ENCODE data around the gene DNAH5.

The DNAH5 gene

GRCh38 chr5:13692172-13692571 lies 252.3 kb downstream of the DNAH5 start:
- no peak overlapping the region for H3K4me3 ChIP-seq (ENCODE audit: insufficient read depth, low read depth, low read length)
- H3K27me3 ChIP-seq (ENCODE audit: control insufficient read depth, insufficient read depth, low read length, poor library complexity, severe bottlenecking), result no peaks in the 10 kb centered on the region
- H3K4me1 ChIP-seq (ENCODE audit: control insufficient read depth, insufficient read depth, low read length), result no peaks in the 10 kb centered on the region
- H3K9me3 ChIP-seq (ENCODE audit: control insufficient read depth, low read length), result no peaks in the 10 kb centered on the region
- H3K27ac ChIP-seq (ENCODE audit: insufficient read depth, low read depth, low read length, poor library complexity, severe bottlenecking), result no peak overlapping the region
- no peaks in the 10 kb centered on the region for H3K36me3 ChIP-seq (ENCODE audit: control insufficient read depth, insufficient read depth, low read length)

GRCh38 chr5:13676531-13676930 lies 268.0 kb downstream of the DNAH5 start:
- H3K4me1 ChIP-seq (ENCODE audit: control insufficient read depth, insufficient read depth, low read length), result no peaks in the 10 kb centered on the region
- H3K27me3 ChIP-seq (ENCODE audit: control insufficient read depth, insufficient read depth, low read length, poor library complexity, severe bottlenecking), result no peaks in the 10 kb centered on the region
- no peak overlapping the region for H3K4me3 ChIP-seq (ENCODE audit: insufficient read depth, low read depth, low read length)
- no peak overlapping the region for H3K27ac ChIP-seq (ENCODE audit: insufficient read depth, low read depth, low read length, poor library complexity, severe bottlenecking)
- WGBS, 2 experiments, result 90 to 95% methylated on average over 3 to 4 of the region's 4 CpGs
- H3K9me3 ChIP-seq (ENCODE audit: control insufficient read depth, low read length), result no peaks in the 10 kb centered on the region
- no peaks in the 10 kb centered on the region for H3K36me3 ChIP-seq (ENCODE audit: control insufficient read depth, insufficient read depth, low read length)

- no peaks in the 10 kb centered on the region for H3K36me3 ChIP-seq (ENCODE audit: control insufficient read depth, insufficient read depth, low read length)
- no peak overlapping the region for H3K4me3 ChIP-seq (ENCODE audit: insufficient read depth, low read depth, low read length)
- H3K4me1 ChIP-seq (ENCODE audit: control insufficient read depth, insufficient read depth, low read length), result no peaks in the 10 kb centered on the region
- no peaks in the 10 kb centered on the region for H3K9me3 ChIP-seq (ENCODE audit: control insufficient read depth, low read length)
- no peak overlapping the region for H3K27ac ChIP-seq (ENCODE audit: insufficient read depth, low read depth, low read length, poor library complexity, severe bottlenecking)
- no peaks in the 10 kb centered on the region for H3K27me3 ChIP-seq (ENCODE audit: control insufficient read depth, insufficient read depth, low read length, poor library complexity, severe bottlenecking)
Observed at GRCh38 chr5:13674391-13674790, 270.1 kb downstream of the DNAH5 start.

- WGBS, 2 experiments, result 46 to 64% methylated on average over 2 of the region's 3 CpGs
- no peaks in the 10 kb centered on the region for H3K36me3 ChIP-seq (ENCODE audit: control insufficient read depth, insufficient read depth, low read length)
- no peaks in the 10 kb centered on the region for H3K4me1 ChIP-seq (ENCODE audit: control insufficient read depth, insufficient read depth, low read length)
- H3K27ac ChIP-seq (ENCODE audit: insufficient read depth, low read depth, low read length, poor library complexity, severe bottlenecking), result no peak overlapping the region
- H3K9me3 ChIP-seq (ENCODE audit: control insufficient read depth, low read length), result no peaks in the 10 kb centered on the region
- no peak overlapping the region for H3K4me3 ChIP-seq (ENCODE audit: insufficient read depth, low read depth, low read length)
- H3K27me3 ChIP-seq (ENCODE audit: control insufficient read depth, insufficient read depth, low read length, poor library complexity, severe bottlenecking), result no peaks in the 10 kb centered on the region
Observed at GRCh38 chr5:13673511-13673910, 271.0 kb downstream of the DNAH5 start.

- 56 to 59% methylated on average over 3 of the region's 3 CpGs for WGBS, 2 experiments
- H3K27me3 ChIP-seq (ENCODE audit: control insufficient read depth, insufficient read depth, low read length, poor library complexity, severe bottlenecking), result no peaks in the 10 kb centered on the region
- H3K27ac ChIP-seq (ENCODE audit: insufficient read depth, low read depth, low read length, poor library complexity, severe bottlenecking), result no peak overlapping the region
- no peaks in the 10 kb centered on the region for H3K9me3 ChIP-seq (ENCODE audit: control insufficient read depth, low read length)
- no peak overlapping the region for H3K4me3 ChIP-seq (ENCODE audit: insufficient read depth, low read depth, low read length)
- no peaks in the 10 kb centered on the region for H3K4me1 ChIP-seq (ENCODE audit: control insufficient read depth, insufficient read depth, low read length)
- H3K36me3 ChIP-seq (ENCODE audit: control insufficient read depth, insufficient read depth, low read length), result no peaks in the 10 kb centered on the region
Observed at GRCh38 chr5:13664377-13664776, 280.1 kb downstream of the DNAH5 start.

- no peaks in the 10 kb centered on the region for H3K4me1 ChIP-seq (ENCODE audit: control insufficient read depth, insufficient read depth, low read length)
Observed at GRCh38 chr5:13662626-13663025, 281.9 kb downstream of the DNAH5 start.

GRCh38 chr5:13661272-13661671 lies 283.2 kb downstream of the DNAH5 start:
- no peak overlapping the region for H3K4me3 ChIP-seq (ENCODE audit: insufficient read depth, low read depth, low read length)
- no peaks in the 10 kb centered on the region for H3K36me3 ChIP-seq (ENCODE audit: control insufficient read depth, insufficient read depth, low read length)
- H3K9me3 ChIP-seq (ENCODE audit: control insufficient read depth, low read length), result no peaks in the 10 kb centered on the region
- H3K27ac ChIP-seq (ENCODE audit: insufficient read depth, low read depth, low read length, poor library complexity, severe bottlenecking), result no peak overlapping the region
- no peaks in the 10 kb centered on the region for H3K4me1 ChIP-seq (ENCODE audit: control insufficient read depth, insufficient read depth, low read length)
- 82 to 83% methylated on average over 1 of the region's 1 CpG for WGBS, 2 experiments
- H3K27me3 ChIP-seq (ENCODE audit: control insufficient read depth, insufficient read depth, low read length, poor library complexity, severe bottlenecking), result no peaks in the 10 kb centered on the region

More at GRCh38 chr5:13662626-13663025, 281.9 kb downstream of the DNAH5 start:
- H3K27me3 ChIP-seq (ENCODE audit: control insufficient read depth, insufficient read depth, low read length, poor library complexity, severe bottlenecking), result no peaks in the 10 kb centered on the region
- no peak overlapping the region for H3K27ac ChIP-seq (ENCODE audit: insufficient read depth, low read depth, low read length, poor library complexity, severe bottlenecking)
- H3K9me3 ChIP-seq (ENCODE audit: control insufficient read depth, low read length), result no peaks in the 10 kb centered on the region
- no peak overlapping the region for H3K4me3 ChIP-seq (ENCODE audit: insufficient read depth, low read depth, low read length)
- H3K36me3 ChIP-seq (ENCODE audit: control insufficient read depth, insufficient read depth, low read length), result no peaks in the 10 kb centered on the region

GRCh38 chr5:13660072-13660471 lies 284.4 kb downstream of the DNAH5 start:
- H3K27me3 ChIP-seq (ENCODE audit: control insufficient read depth, insufficient read depth, low read length, poor library complexity, severe bottlenecking), result no peaks in the 10 kb centered on the region
- 75 to 81% methylated on average over 2 of the region's 3 CpGs for WGBS, 2 experiments
- H3K4me3 ChIP-seq (ENCODE audit: insufficient read depth, low read depth, low read length), result no peak overlapping the region
- H3K9me3 ChIP-seq (ENCODE audit: control insufficient read depth, low read length), result no peaks in the 10 kb centered on the region
- H3K36me3 ChIP-seq (ENCODE audit: control insufficient read depth, insufficient read depth, low read length), result no peaks in the 10 kb centered on the region
- H3K4me1 ChIP-seq (ENCODE audit: control insufficient read depth, insufficient read depth, low read length), result no peaks in the 10 kb centered on the region
- H3K27ac ChIP-seq (ENCODE audit: insufficient read depth, low read depth, low read length, poor library complexity, severe bottlenecking), result no peak overlapping the region

- Histone ChIP-seq H3K9me3 (ENCODE audit: control insufficient read depth, low read length) (no peaks in the 10 kb centered on the region), H3K4me3 (ENCODE audit: insufficient read depth, low read depth, low read length) (no peak overlapping the region), H3K27ac (ENCODE audit: insufficient read depth, low read depth, low read length, poor library complexity, severe bottlenecking) (no peak overlapping the region), H3K36me3 (ENCODE audit: control insufficient read depth, insufficient read depth, low read length) (no peaks in the 10 kb centered on the region), H3K27me3 (ENCODE audit: control insufficient read depth, insufficient read depth, low read length, poor library complexity, severe bottlenecking) (no peaks in the 10 kb centered on the region), H3K4me1 (ENCODE audit: control insufficient read depth, insufficient read depth, low read length) (no peaks in the 10 kb centered on the region)
- 83 to 87% methylated on average over 3 of the region's 3 CpGs for WGBS, 2 experiments
Observed at GRCh38 chr5:13659391-13659790, 285.1 kb downstream of the DNAH5 start.

GRCh38 chr5:13658761-13659160 lies 285.7 kb downstream of the DNAH5 start:
- Histone ChIP-seq H3K9me3 (ENCODE audit: control insufficient read depth, low read length) (no peaks in the 10 kb centered on the region), H3K36me3 (ENCODE audit: control insufficient read depth, insufficient read depth, low read length) (no peaks in the 10 kb centered on the region), H3K27ac (ENCODE audit: insufficient read depth, low read depth, low read length, poor library complexity, severe bottlenecking) (no peak overlapping the region), H3K4me1 (ENCODE audit: control insufficient read depth, insufficient read depth, low read length) (no peaks in the 10 kb centered on the region), H3K27me3 (ENCODE audit: control insufficient read depth, insufficient read depth, low read length, poor library complexity, severe bottlenecking) (no peaks in the 10 kb centered on the region), H3K4me3 (ENCODE audit: insufficient read depth, low read depth, low read length) (no peak overlapping the region)
- 97% methylated on average over 4 of the region's 4 CpGs for WGBS, 2 experiments

GRCh38 chr5:13658152-13658551 lies 286.3 kb downstream of the DNAH5 start:
- H3K9me3 ChIP-seq (ENCODE audit: control insufficient read depth, low read length), result no peaks in the 10 kb centered on the region
- no peaks in the 10 kb centered on the region for H3K4me1 ChIP-seq (ENCODE audit: control insufficient read depth, insufficient read depth, low read length)
- H3K36me3 ChIP-seq (ENCODE audit: control insufficient read depth, insufficient read depth, low read length), result no peaks in the 10 kb centered on the region
- no peak overlapping the region for H3K4me3 ChIP-seq (ENCODE audit: insufficient read depth, low read depth, low read length)
- no peaks in the 10 kb centered on the region for H3K27me3 ChIP-seq (ENCODE audit: control insufficient read depth, insufficient read depth, low read length, poor library complexity, severe bottlenecking)
- H3K27ac ChIP-seq (ENCODE audit: insufficient read depth, low read depth, low read length, poor library complexity, severe bottlenecking), result no peak overlapping the region
- WGBS, 2 experiments, result 100% methylated on average over 1 of the region's 1 CpG

All from ectodermal cell (in vitro differentiated cells).